K562 (cell line): ENCODE measurements around the gene GALNT9. TPM values are rescaled to one million over a fixed set of nuclear protein-coding genes. Genes with fewer than 3 reads are reported as not detected.

Experiments
- MBD2 ChIP-seq: sonication (generic); IDR thresholded peaks from 2 replicates; pipeline ENCODE4 v1.6.1; 2016; ENCODE audit warnings: low read depth, borderline replicate concordance
- SMARCA5 ChIP-seq: fragments of 450-650 bp; IDR thresholded peaks from 2 replicates; pipeline ENCODE4 v1.6.1; 2016
- ZNF124 ChIP-seq: sonication (generic); formaldehyde crosslinking; IDR thresholded peaks from 2 replicates; pipeline ENCODE4 v1.8.1; 2022; ENCODE audit warnings: missing genetic modification reagents
- ZNF445 ChIP-seq: fragments of 250-450 bp; sonication (Bioruptor Pico); IDR thresholded peaks from 2 replicates; pipeline ENCODE4 v1.4.0; 2020; ENCODE audit warnings: low read depth, mild to moderate bottlenecking, moderate library complexity
- polyA plus RNA-seq, 8 experiments: library from polyadenylated mRNA; depleted of rRNA in 4 of 8; stranded (reverse) in 5 of 8; unstranded in 3 of 8; fragments of >200 nt; fragmentation: Nextera tagmentation in 2 of 8; fragmentation: Illumina TruSeq in 1 of 8; extraction: Ambion mirVana in 2 of 8; extraction: Trizol in 1 of 8; gene quantifications; 2 replicates each; pipeline versions ENCODE4 v1.2.1 to v1.2.3, GENCODE V29; 2011 to 2014; ENCODE audit warnings: inconsistent platforms in 1 of 8, missing spikeins in 1 of 8
- total RNA-seq, 7 experiments: library from RNA; depleted of rRNA in 6 of 7; stranded (reverse); fragments of >200 nt in 6 of 7; fragmentation: Illumina TruSeq in 2 of 7; extraction: Trizol in 2 of 7; gene quantifications; 2 replicates each; pipeline versions ENCODE4 v1.2.1 to v1.2.3, GENCODE V29; 2011 to 2021; ENCODE audit warnings: low replicate concordance in 1 of 7
- TF ChIP-seq, protein P1 (sequence below): fragments of 250-450 bp; sonication (Bioruptor Pico); IDR thresholded peaks from 2 replicates; pipeline ENCODE4 v1.5.0; 2021; ENCODE audit warnings: mild to moderate bottlenecking, moderate library complexity
- TF ChIP-seq, protein P2 (sequence below): fragments of 250-450 bp; sonication (Bioruptor Pico); IDR thresholded peaks from 2 replicates; pipeline ENCODE4 v1.9.0; 2021; ENCODE audit warnings: mild to moderate bottlenecking, inconsistent platforms

The GALNT9 gene
- total and polyA plus RNA-seq, 9 of the 15 experiments (the other 6 are each of a cell fraction or from before 2014, with no cell fraction given): not detected

DNA sequence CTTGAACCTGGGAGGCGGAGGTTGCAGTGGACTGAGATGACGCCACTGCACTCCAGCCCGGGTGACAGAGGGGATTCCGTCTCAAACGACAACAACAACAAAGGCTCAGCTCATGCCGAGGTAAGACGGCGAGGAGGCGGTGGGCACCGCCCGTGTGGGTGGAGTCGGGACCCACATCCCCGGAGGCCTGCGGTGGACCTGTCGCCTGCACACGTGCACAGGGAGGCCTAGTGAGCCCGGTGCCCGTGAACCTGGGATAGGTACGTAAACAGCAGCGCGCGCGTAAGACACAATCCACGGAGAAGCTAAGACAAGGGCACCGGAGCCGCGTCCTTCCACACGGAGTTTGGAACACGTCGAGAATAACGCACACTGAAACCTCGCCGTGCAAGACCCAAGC is 78.7 kb downstream of the GALNT9 start (continued):
- TF ChIP-seq, protein P1, sequence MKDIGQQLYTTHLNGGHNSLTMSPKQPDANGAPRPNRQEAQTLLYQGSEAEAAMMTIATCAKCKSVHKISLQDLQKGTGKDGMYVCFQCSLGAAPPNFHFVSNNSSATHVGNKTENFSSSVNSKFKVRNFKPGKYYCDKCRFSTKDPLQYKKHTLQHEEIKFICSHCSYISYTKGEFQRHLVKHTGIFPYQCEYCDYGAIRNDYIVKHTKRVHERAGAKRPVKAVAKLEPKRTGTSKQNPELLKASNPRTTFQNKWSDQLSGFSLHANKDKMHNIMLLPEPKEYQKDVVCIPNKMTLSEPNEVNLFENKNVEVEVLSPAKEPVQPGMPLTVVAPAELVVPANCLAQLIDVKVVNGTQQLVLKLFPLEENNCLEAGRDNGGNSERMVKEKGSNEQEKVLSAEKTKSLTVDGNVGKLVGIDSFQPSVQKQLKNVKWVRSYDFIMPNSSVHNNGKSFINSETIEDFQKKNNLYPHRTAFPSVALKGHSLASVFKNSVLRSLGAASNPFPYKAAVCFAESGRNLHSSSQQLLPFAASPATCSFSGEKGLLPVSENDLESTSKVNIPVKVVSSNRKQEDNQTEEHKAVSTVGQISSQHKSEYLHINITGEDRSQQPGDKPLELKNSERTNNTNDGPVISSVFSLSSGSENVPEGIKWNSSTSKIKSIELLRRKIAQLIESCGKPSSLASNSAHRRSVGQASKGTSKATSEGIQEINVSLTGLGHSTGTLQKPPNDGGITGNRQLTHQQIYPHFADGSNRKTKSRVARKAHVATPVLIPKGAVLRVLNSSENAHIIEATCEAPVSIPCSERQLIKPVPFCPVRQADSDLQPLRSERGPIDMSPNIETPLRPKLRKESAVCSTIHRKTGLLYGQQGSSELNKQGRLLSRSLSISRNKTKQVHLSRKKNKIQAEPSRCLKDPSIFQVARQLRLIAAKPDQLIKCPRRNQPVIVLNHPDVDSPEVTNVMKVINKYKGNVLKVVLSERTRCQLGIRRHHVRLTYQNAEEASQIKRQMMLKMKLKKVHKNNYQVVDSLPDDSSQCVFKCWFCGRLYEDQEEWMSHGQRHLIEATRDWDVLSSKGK (CRISPR knock-in tag): no peak
- TF ChIP-seq ZNF124 (CRISPR knock-in tag) (no peak), ZNF445 (no peak), SMARCA5 (no peak), MBD2 (no peak)
- TF ChIP-seq, protein P2, sequence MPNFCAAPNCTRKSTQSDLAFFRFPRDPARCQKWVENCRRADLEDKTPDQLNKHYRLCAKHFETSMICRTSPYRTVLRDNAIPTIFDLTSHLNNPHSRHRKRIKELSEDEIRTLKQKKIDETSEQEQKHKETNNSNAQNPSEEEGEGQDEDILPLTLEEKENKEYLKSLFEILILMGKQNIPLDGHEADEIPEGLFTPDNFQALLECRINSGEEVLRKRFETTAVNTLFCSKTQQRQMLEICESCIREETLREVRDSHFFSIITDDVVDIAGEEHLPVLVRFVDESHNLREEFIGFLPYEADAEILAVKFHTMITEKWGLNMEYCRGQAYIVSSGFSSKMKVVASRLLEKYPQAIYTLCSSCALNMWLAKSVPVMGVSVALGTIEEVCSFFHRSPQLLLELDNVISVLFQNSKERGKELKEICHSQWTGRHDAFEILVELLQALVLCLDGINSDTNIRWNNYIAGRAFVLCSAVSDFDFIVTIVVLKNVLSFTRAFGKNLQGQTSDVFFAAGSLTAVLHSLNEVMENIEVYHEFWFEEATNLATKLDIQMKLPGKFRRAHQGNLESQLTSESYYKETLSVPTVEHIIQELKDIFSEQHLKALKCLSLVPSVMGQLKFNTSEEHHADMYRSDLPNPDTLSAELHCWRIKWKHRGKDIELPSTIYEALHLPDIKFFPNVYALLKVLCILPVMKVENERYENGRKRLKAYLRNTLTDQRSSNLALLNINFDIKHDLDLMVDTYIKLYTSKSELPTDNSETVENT (CRISPR knock-in tag): no peak
- TF ChIP-seq, all 486 proteins: peak for 0
